PC-3 (cell line): ENCODE measurements around the gene NEDD4L.

ENCODE experiments used
- CTCF ChIP-seq: fragments of 300-600 bp; sonication (generic); conservative IDR thresholded peaks from 2 replicates; pipeline ENCODE4 v1.5.1; 2017; ENCODE audit warnings: antibody characterized with exemption, low read depth, mild to moderate bottlenecking, low read length
- EZH2 ChIP-seq: fragments of 300-600 bp; sonication (generic); IDR thresholded peaks from one replicate; pipeline ENCODE4 v1.6.1; 2017; ENCODE audit warnings: antibody characterized with exemption, mild to moderate bottlenecking, low read length; ENCODE audit not compliant: unreplicated experiment
- EZH2phosphoT487 ChIP-seq: fragments of 300-600 bp; sonication (generic); IDR thresholded peaks from 2 replicates; pipeline ENCODE4 v1.6.1; 2018; ENCODE audit warnings: mild to moderate bottlenecking, antibody characterized with exemption, low read length, borderline replicate concordance

DNA sequence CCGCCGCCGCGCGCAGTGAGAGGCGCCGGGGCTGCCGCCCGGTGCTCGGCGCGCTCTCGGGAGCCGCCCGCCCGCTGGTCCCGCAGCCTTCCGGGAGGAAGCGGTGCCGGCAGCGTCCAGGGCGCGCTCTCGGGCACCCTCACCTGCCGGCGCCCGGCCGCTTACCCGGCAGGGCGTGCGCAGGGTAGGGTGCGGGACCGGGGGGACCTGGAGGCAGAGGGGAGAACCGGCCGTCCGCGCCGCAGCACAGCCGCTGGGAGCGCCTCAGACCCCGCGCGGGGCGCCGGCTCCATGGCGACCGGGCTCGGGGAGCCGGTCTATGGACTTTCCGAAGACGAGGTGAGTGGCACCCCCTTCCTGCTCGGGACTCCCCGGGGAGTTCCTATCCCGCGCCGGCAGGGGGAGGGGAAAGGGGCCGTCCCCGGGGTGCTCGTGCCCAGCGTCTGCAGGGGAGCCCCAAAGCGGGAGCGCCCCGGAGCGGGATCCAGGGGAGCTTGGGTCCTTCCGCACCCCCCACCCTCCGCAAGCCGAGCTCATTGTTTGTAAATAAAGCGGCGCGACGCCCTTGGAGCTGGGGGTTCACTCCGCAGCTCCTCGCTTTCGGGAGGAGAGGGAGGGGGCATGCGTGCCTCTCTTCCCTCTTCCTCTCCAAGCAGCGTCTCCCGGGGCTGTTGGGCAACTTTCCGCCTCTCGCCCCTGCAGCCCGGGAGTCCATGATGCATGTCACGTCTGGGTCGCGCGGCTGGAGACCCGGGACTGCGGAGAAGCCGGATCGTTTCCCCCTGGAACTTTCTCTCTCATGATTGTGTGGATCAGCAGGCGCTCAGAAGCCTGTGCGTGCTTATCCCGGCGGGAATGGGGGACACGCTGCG, 580 bp downstream of the NEDD4L start:
- no peak for TF ChIP-seq EZH2
- TF ChIP-seq CTCF = no peak
- TF ChIP-seq EZH2phosphoT487 = no peak
